HCT116 (cell line): ENCODE data around the gene SH2D3C. TPM values are rescaled to one million over a fixed set of nuclear protein-coding genes. Genes with fewer than 3 reads are reported as not detected.

Experiments
- ATAC-seq: fragments of 200-7000 bp; cut with Tn5 transposase; 2 replicates; pipeline ENCODE4 v1.9.1; 2020; ENCODE audit warnings: mild to moderate bottlenecking, moderate library complexity
- BruUV-seq: library from RNA; stranded (reverse); fragments of 400-500 nt; replicated peaks from 2 replicates; lab custom pipeline; 2021; lab: Mats Ljungman, UMichigan
- CTCF ChIA-PET: fragments of 300-600 bp; sonication (Branson Sonifier 250); formaldehyde crosslinking; loops from one replicate; lab custom pipeline; 2021; ENCODE audit warnings: antibody characterized with exemption; lab: Charles Lee
- POLR2A ChIA-PET: fragments of 300-600, 350-600 bp; sonication (Branson Sonifier 250); formaldehyde crosslinking; loops from one replicate; lab custom pipeline; 2021; ENCODE audit warnings: antibody characterized with exemption; lab: Charles Lee
- RAD21 ChIA-PET, 2 experiments: fragments of 300-600 bp; sonication (Branson Sonifier 250); formaldehyde crosslinking; loops; one replicate each; lab custom pipeline; 2023; ENCODE audit warnings: low total read pairs in 2 of 2; ENCODE audit not compliant: uncharacterized antibody in 2 of 2, unreplicated experiment in 2 of 2, low non-redundant PET in 1 of 2; lab: Charles Lee
- DNase-seq: peaks from one replicate; pipeline ENCODE4 v3.0.0-alpha.2; 2010; ENCODE audit warnings: low read depth, low spot score
- H2AFZ ChIP-seq: fragments of 200-600 bp; shearing (Covaris generic), sonication (generic); 2 replicates; pipeline ENCODE4 v1.6.1; 2017; ENCODE audit warnings: low read depth, mixed run types, mixed read lengths, antibody characterized with exemption, low read length; ENCODE audit not compliant: poor library complexity, severe bottlenecking
- H3K27ac ChIP-seq: 2 replicates; pipeline ENCODE4 v1.5.1; 2012; ENCODE audit warnings: low read depth, low read length
- H3K27me3 ChIP-seq: fragments of 200-600 bp; sonication (generic); 2 replicates; pipeline ENCODE4 v1.6.1; 2016; ENCODE audit warnings: mixed run types, low read length, mixed read lengths; ENCODE audit not compliant: insufficient read depth
- H3K36me3 ChIP-seq, 2 experiments: fragments of 200-500 bp in 1 of 2; fragments of 200-600 bp in 1 of 2; sonication (Bioruptor generic) in 1 of 2; sonication (generic) in 1 of 2; 2 replicates each; pipeline versions ENCODE4 v1.5.1 to v1.6.1; 2014 to 2016; ENCODE audit warnings: low read length in 2 of 2, inconsistent platforms in 1 of 2, mixed read lengths in 1 of 2, mixed run types in 1 of 2; ENCODE audit not compliant: insufficient read depth in 2 of 2, control insufficient read depth in 1 of 2
- H3K4me1 ChIP-seq, 2 experiments: fragments of 200-600 bp in 1 of 2; sonication (generic) in 1 of 2; 2 replicates each; pipeline versions ENCODE4 v1.5.1 to v1.6.1; 2012 to 2017; ENCODE audit warnings: low read length in 2 of 2, inconsistent platforms in 1 of 2, mild to moderate bottlenecking in 1 of 2, mixed read lengths in 1 of 2, mixed run types in 1 of 2, moderate library complexity in 1 of 2; ENCODE audit not compliant: insufficient read depth in 2 of 2, control insufficient read depth in 1 of 2
- H3K4me2 ChIP-seq: fragments of 200-600 bp; sonication (generic); 2 replicates; pipeline ENCODE4 v1.6.1; 2017; ENCODE audit warnings: mixed run types, low read length, mixed read lengths
- H3K4me3 ChIP-seq, 2 experiments: fragments of 200-600 bp in 1 of 2; sonication (generic) in 1 of 2; replicated peaks in 1 of 2; 2 replicates each; pipeline ENCODE4 v1.5.1; 2011 to 2016; ENCODE audit warnings: low read length in 2 of 2, control low read depth in 1 of 2, low read depth in 1 of 2, mild to moderate bottlenecking in 1 of 2, mixed read lengths in 1 of 2, mixed run types in 1 of 2
- H3K79me2 ChIP-seq: fragments of 200-600 bp; sonication (generic); 2 replicates; pipeline ENCODE4 v1.6.1; 2017; ENCODE audit warnings: mild to moderate bottlenecking, mixed run types, low read length, moderate library complexity, mixed read lengths; ENCODE audit not compliant: insufficient read depth
- H3K9ac ChIP-seq: fragments of 200-600 bp; sonication (generic); 2 replicates; pipeline ENCODE4 v1.6.1; 2016; ENCODE audit warnings: low read length, mixed read lengths
- H3K9me2 ChIP-seq: fragments of 200-600 bp; sonication (generic), shearing (Covaris generic); 2 replicates; pipeline ENCODE4 v1.6.1; 2017; ENCODE audit warnings: mixed run types, mild to moderate bottlenecking, moderate library complexity; ENCODE audit not compliant: insufficient read depth
- H3K9me3 ChIP-seq, 2 experiments: fragments of 200-500 bp in 1 of 2; fragments of 200-600 bp in 1 of 2; sonication (Bioruptor generic) in 1 of 2; sonication (generic) in 1 of 2; 2 replicates each; pipeline ENCODE4 v1.6.1; 2014 to 2017; ENCODE audit warnings: low read length in 2 of 2, mixed read lengths in 2 of 2, inconsistent platforms in 1 of 2, low read depth in 1 of 2, mild to moderate bottlenecking in 1 of 2, mixed run types in 1 of 2, moderate library complexity in 1 of 2; ENCODE audit not compliant: control insufficient read depth in 1 of 2, insufficient read depth in 1 of 2
- H4K20me1 ChIP-seq: fragments of 200-600 bp; sonication (generic), shearing (Covaris generic); 2 replicates; pipeline ENCODE4 v1.6.1; 2017; ENCODE audit warnings: mixed run types, mild to moderate bottlenecking, moderate library complexity; ENCODE audit not compliant: insufficient read depth
- ATF3 ChIP-seq: IDR thresholded peaks from 2 replicates; pipeline ENCODE4 v1.6.1; 2012
- CBX3 ChIP-seq: IDR thresholded peaks from 2 replicates; pipeline ENCODE4 v1.6.1; 2012; ENCODE audit warnings: low read depth
- CEBPB ChIP-seq: IDR thresholded peaks from 2 replicates; pipeline ENCODE4 v1.6.1; 2012; ENCODE audit warnings: low read depth
- EGR1 ChIP-seq: IDR thresholded peaks from 2 replicates; pipeline ENCODE4 v1.6.1; 2012; ENCODE audit warnings: low read depth
- ELF1 ChIP-seq: IDR thresholded peaks from 2 replicates; pipeline ENCODE4 v1.6.1; 2012; ENCODE audit warnings: low read depth, borderline replicate concordance
- EZH2 ChIP-seq: fragments of 200-600 bp; sonication (generic); IDR thresholded peaks from 2 replicates; pipeline ENCODE4 v1.6.1; 2017; ENCODE audit warnings: antibody characterized with exemption, mixed run types
- EZH2phosphoT487 ChIP-seq: fragments of 200-600 bp; IDR thresholded peaks from 2 replicates; pipeline ENCODE4 v1.6.1; 2018; ENCODE audit warnings: antibody characterized with exemption, borderline replicate concordance
- FOSL1 ChIP-seq: IDR thresholded peaks from 2 replicates; pipeline ENCODE4 v1.6.1; 2012; ENCODE audit warnings: low read depth
- JUND ChIP-seq: IDR thresholded peaks from 2 replicates; pipeline ENCODE4 v1.6.1; 2012
- POLR2A ChIP-seq: IDR thresholded peaks from 2 replicates; pipeline ENCODE4 v1.7.0; 2011; ENCODE audit warnings: borderline replicate concordance; ENCODE audit not compliant: insufficient read depth, insufficient read length; ENCODE audit errors: extremely low read depth
- SIN3A ChIP-seq: IDR thresholded peaks from 2 replicates; pipeline ENCODE4 v1.6.1; 2012; ENCODE audit warnings: low read depth
- SRF ChIP-seq: IDR thresholded peaks from 2 replicates; pipeline ENCODE4 v1.6.1; 2012; ENCODE audit warnings: low read depth
- TCF7L2 ChIP-seq: IDR thresholded peaks from 2 replicates; pipeline ENCODE4 v1.7.0; 2011; ENCODE audit warnings: borderline replicate concordance, inconsistent platforms; ENCODE audit not compliant: insufficient read depth, insufficient read length; ENCODE audit errors: extremely low read depth
- YY1 ChIP-seq: IDR thresholded peaks from 2 replicates; pipeline ENCODE4 v1.6.1; 2011; ENCODE audit warnings: low read length, low read depth, moderate library complexity, mild to moderate bottlenecking; ENCODE audit not compliant: insufficient replicate concordance; ENCODE audit errors: extremely low read depth
- intact Hi-C: fragments of 100-400 bp; cut with micrococcal nuclease; formaldehyde crosslinking; loops from 2 replicates; pipeline ENCODE4 v1.10.0; 2022
- total RNA-seq: library from RNA; stranded (reverse); gene quantifications from one replicate; pipeline ENCODE4 v1.2.1, GENCODE V29; 2021; ENCODE audit not compliant: unreplicated experiment
- TF ChIP-seq, protein P1 (sequence below), 3 experiments: fragments of 200-600 bp in 1 of 3; sonication (generic) in 1 of 3; IDR thresholded peaks in 2 of 3; conservative IDR thresholded peaks in 1 of 3; 2 replicates each; pipeline ENCODE4 v1.5.1; 2012 to 2017; ENCODE audit warnings: low read depth in 2 of 3, low read length in 2 of 3, antibody characterized with exemption in 1 of 3, borderline replicate concordance in 1 of 3, control low read depth in 1 of 3, mild to moderate bottlenecking in 1 of 3, mixed read lengths in 1 of 3, mixed run types in 1 of 3, moderate library complexity in 1 of 3; ENCODE audit not compliant: insufficient read depth in 1 of 3
- TF ChIP-seq, protein P2 (sequence below): IDR thresholded peaks from 2 replicates; pipeline ENCODE4 v1.6.1; 2012; ENCODE audit warnings: low read depth
- TF ChIP-seq, protein P3 (sequence below): IDR thresholded peaks from 2 replicates; pipeline ENCODE4 v1.6.1; 2012

The SH2D3C gene
- total RNA-seq, 1 experiment from 2014 or later, result 1.3 TPM

DNA sequence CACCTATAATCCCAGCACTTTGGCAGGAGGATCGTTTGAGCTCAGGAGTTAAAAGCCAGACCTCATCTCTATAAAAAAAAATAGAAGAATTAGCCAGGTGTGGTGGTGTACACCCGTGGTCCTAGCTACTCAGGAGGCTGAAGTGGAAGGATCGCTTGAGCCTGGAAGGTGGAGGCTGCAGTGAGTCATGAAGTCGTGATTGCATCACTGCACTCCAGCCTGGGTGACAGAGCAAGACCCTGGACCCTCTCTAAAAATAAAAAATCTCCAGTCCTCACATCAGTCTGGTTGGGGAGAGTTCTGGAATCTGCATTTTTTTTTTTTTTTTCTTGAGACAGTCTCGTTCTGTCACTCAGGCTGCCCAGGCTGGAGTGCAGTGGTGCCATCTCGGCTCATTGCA, 33.5 kb upstream of the SH2D3C start:
- ChIA-PET RAD21 (no interaction called here), CTCF (interaction anchor here (1.0 kb wide), 1 partner anchor 13 kb away, joined by 3 read pairs; no protein-coding TSS in a partner anchor), POLR2A (no interaction called here)
- Histone ChIP-seq H3K9ac (no peak overlapping the region), H3K4me3 (no peak overlapping the region), H2AFZ (no peak overlapping the region), H3K27ac (no peak overlapping the region), H3K27me3 (no peaks in the 10 kb centered on the region), H3K36me3 (peaks cover 20 to 41% of the 10 kb centered on the region in 2 experiments; a peak in 3 of 4 replicates), H3K79me2 (no peaks in the 10 kb centered on the region), H4K20me1 (no peaks in the 10 kb centered on the region), H3K4me2 (no peak overlapping the region), H3K4me1 (peaks cover 0 to 12% of the 10 kb centered on the region in 2 experiments; a peak in 2 of 4 replicates), H3K9me3 (no peaks in the 10 kb centered on the region), H3K9me2 (no peaks in the 10 kb centered on the region)
- no TSS peak for BruUV-seq
- ATAC-seq, result no peak
- TF ChIP-seq EZH2 (no peak), SIN3A (no peak), TCF7L2 (no peak), POLR2A (no peak), CEBPB (no peak), FOSL1 (no peak), ATF3 (no peak), SRF (no peak), EZH2phosphoT487 (no peak), CBX3 (no peak), ELF1 (no peak), JUND (no peak), YY1 (no peak), EGR1 (no peak)
- TF ChIP-seq, protein P1, sequence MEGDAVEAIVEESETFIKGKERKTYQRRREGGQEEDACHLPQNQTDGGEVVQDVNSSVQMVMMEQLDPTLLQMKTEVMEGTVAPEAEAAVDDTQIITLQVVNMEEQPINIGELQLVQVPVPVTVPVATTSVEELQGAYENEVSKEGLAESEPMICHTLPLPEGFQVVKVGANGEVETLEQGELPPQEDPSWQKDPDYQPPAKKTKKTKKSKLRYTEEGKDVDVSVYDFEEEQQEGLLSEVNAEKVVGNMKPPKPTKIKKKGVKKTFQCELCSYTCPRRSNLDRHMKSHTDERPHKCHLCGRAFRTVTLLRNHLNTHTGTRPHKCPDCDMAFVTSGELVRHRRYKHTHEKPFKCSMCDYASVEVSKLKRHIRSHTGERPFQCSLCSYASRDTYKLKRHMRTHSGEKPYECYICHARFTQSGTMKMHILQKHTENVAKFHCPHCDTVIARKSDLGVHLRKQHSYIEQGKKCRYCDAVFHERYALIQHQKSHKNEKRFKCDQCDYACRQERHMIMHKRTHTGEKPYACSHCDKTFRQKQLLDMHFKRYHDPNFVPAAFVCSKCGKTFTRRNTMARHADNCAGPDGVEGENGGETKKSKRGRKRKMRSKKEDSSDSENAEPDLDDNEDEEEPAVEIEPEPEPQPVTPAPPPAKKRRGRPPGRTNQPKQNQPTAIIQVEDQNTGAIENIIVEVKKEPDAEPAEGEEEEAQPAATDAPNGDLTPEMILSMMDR (IDR thresholded peaks at IDR 0.05 in 2 of 3, conservative IDR thresholded peaks at IDR 0.05 in 1 of 3; ENCODE audit: borderline replicate concordance in 1 of 3, insufficient read depth in 1 of 3, low read depth in 2 of 3, low read length in 2 of 3), result no peak
- TF ChIP-seq, protein P2, sequence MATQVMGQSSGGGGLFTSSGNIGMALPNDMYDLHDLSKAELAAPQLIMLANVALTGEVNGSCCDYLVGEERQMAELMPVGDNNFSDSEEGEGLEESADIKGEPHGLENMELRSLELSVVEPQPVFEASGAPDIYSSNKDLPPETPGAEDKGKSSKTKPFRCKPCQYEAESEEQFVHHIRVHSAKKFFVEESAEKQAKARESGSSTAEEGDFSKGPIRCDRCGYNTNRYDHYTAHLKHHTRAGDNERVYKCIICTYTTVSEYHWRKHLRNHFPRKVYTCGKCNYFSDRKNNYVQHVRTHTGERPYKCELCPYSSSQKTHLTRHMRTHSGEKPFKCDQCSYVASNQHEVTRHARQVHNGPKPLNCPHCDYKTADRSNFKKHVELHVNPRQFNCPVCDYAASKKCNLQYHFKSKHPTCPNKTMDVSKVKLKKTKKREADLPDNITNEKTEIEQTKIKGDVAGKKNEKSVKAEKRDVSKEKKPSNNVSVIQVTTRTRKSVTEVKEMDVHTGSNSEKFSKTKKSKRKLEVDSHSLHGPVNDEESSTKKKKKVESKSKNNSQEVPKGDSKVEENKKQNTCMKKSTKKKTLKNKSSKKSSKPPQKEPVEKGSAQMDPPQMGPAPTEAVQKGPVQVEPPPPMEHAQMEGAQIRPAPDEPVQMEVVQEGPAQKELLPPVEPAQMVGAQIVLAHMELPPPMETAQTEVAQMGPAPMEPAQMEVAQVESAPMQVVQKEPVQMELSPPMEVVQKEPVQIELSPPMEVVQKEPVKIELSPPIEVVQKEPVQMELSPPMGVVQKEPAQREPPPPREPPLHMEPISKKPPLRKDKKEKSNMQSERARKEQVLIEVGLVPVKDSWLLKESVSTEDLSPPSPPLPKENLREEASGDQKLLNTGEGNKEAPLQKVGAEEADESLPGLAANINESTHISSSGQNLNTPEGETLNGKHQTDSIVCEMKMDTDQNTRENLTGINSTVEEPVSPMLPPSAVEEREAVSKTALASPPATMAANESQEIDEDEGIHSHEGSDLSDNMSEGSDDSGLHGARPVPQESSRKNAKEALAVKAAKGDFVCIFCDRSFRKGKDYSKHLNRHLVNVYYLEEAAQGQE, result no peak
- TF ChIP-seq, protein P3, sequence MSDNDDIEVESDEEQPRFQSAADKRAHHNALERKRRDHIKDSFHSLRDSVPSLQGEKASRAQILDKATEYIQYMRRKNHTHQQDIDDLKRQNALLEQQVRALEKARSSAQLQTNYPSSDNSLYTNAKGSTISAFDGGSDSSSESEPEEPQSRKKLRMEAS, result no peak
- intact Hi-C loops, result no loop called here
- DNase-seq, result no peak
